Activated B cell treated with CpG ODN at 0.5 μM for 24 hours (primary cell): ENCODE results near the gene KCNJ8. TPM values are rescaled to one million over a fixed set of nuclear protein-coding genes. Genes with fewer than 3 reads are reported as not detected.

Source experiments
- ATAC-seq: fragments of 200-7000 bp; cut with Tn5 transposase; one replicate; pipeline ENCODE4 v1.10.0; 2021; ENCODE audit warnings: low read depth, mild to moderate bottlenecking, moderate library complexity
- CTCF ChIA-PET: fragments of 350-600 bp; sonication (Branson Sonifier 250); formaldehyde crosslinking; loops from one replicate; lab custom pipeline; 2021; ENCODE audit warnings: antibody characterized with exemption; lab: Charles Lee
- POLR2A ChIA-PET: fragments of 350-600 bp; sonication (Branson Sonifier 250); formaldehyde crosslinking; loops from one replicate; lab custom pipeline; 2021; ENCODE audit warnings: antibody characterized with exemption; lab: Charles Lee
- DNase-seq: peaks from one replicate; pipeline ENCODE4 v3.0.0; 2022
- H3K27ac Mint-ChIP-seq: one replicate; pipeline ENCODE4 v1.8.0; 2020; ENCODE audit warnings: mixed read lengths
- H3K27me3 Mint-ChIP-seq: one replicate; pipeline ENCODE4 v1.8.0; 2021; ENCODE audit warnings: mixed read lengths
- H3K36me3 Mint-ChIP-seq: one replicate; pipeline ENCODE4 v1.8.0; 2021; ENCODE audit warnings: low read depth, mixed read lengths
- H3K4me1 Mint-ChIP-seq: one replicate; pipeline ENCODE4 v1.8.0; 2021; ENCODE audit warnings: mixed read lengths
- H3K4me3 Mint-ChIP-seq: one replicate; pipeline ENCODE4 v1.8.0; 2020; ENCODE audit warnings: mild to moderate bottlenecking, mixed read lengths
- H3K9me3 Mint-ChIP-seq: one replicate; pipeline ENCODE4 v1.8.0; 2020; ENCODE audit warnings: mixed read lengths
- intact Hi-C: fragments of 100-400 bp; cut with micrococcal nuclease; formaldehyde crosslinking; loops from one replicate; pipeline ENCODE4 v1.15.1; 2024
- total RNA-seq: library from RNA; stranded (reverse); gene quantifications from 2 replicates; pipeline ENCODE4 v1.2.3, GENCODE V29; 2022
- TF ChIP-seq, protein P1 (sequence below): fragments of 200-600 bp; IDR thresholded peaks from one replicate; pipeline ENCODE4 v1.8.0; 2022; ENCODE audit warnings: antibody characterized with exemption, mild to moderate bottlenecking

The KCNJ8 gene
- not detected in 2 replicates for total RNA-seq

GRCh38 chr12:21774358-21775132 is at the start of gene KCNJ8:
Gene KCNJ8 (minus strand): TSS chr12:21774706. CDS start chr12:21773616, 1,090 bp downstream.
- H3K4me3 Mint-ChIP-seq: no peak within 1 kb of the TSS
- ATAC-seq: no peak
- TF ChIP-seq, protein P1, sequence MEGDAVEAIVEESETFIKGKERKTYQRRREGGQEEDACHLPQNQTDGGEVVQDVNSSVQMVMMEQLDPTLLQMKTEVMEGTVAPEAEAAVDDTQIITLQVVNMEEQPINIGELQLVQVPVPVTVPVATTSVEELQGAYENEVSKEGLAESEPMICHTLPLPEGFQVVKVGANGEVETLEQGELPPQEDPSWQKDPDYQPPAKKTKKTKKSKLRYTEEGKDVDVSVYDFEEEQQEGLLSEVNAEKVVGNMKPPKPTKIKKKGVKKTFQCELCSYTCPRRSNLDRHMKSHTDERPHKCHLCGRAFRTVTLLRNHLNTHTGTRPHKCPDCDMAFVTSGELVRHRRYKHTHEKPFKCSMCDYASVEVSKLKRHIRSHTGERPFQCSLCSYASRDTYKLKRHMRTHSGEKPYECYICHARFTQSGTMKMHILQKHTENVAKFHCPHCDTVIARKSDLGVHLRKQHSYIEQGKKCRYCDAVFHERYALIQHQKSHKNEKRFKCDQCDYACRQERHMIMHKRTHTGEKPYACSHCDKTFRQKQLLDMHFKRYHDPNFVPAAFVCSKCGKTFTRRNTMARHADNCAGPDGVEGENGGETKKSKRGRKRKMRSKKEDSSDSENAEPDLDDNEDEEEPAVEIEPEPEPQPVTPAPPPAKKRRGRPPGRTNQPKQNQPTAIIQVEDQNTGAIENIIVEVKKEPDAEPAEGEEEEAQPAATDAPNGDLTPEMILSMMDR: no peak
- no peak for DNase-seq
- ChIA-PET POLR2A (no interaction called here), CTCF (no interaction called here)
- no peak within 1 kb of the TSS for H3K27ac Mint-ChIP-seq
- H3K4me1 Mint-ChIP-seq: peaks cover 5% of the 10 kb centered on the region
- peaks cover 39% of the 10 kb centered on the region for H3K27me3 Mint-ChIP-seq
- H3K9me3 Mint-ChIP-seq: no peaks in the 10 kb centered on the region
- intact Hi-C loops: no loop called here
- H3K36me3 Mint-ChIP-seq: no peaks in the 10 kb centered on the region

DNA sequence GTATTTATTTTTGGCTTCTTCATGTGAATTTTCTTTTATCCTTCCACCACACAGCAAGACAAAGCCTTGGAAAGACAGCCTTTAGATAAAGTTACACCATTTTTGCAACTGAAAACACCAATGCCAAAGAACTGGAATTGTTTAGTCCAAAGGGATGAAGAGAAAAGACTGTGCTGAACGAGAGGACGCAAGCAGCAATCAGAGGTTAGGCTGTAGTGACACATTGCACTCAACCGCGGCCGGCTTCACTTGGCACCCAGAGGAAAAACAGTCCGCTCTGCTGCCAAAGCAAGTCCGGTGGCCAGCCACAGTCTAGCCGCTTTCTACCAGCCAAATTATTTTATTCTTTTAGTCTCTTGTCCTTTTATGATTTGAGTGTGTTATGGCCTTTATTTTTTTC is 49.1 kb upstream of the KCNJ8 start:
- ATAC-seq (no peak), DNase-seq (no peak)
- H3K4me3 Mint-ChIP-seq: no peak overlapping the region
- H3K36me3 Mint-ChIP-seq: no peaks in the 10 kb centered on the region
- TF ChIP-seq, protein P1: no peak
- ChIA-PET POLR2A (no interaction called here), CTCF (no interaction called here)
- H3K27ac Mint-ChIP-seq: no peak overlapping the region
- intact Hi-C loops: no loop called here
- no peaks in the 10 kb centered on the region for H3K4me1 Mint-ChIP-seq
- H3K27me3 Mint-ChIP-seq: no peaks in the 10 kb centered on the region
- H3K9me3 Mint-ChIP-seq: no peaks in the 10 kb centered on the region

GRCh38 chr12:21819678-21820077 is 45.2 kb upstream of the KCNJ8 start:
- intact Hi-C loops: no loop called here
- TF ChIP-seq, protein P1: no peak
- ChIA-PET POLR2A (no interaction called here), CTCF (no interaction called here)
- DNase-seq (no peak), ATAC-seq (no peak)
- Mint-ChIP-seq H3K27me3 (no peaks in the 10 kb centered on the region), H3K9me3 (no peaks in the 10 kb centered on the region), H3K4me3 (no peak overlapping the region), H3K27ac (no peak overlapping the region), H3K36me3 (no peaks in the 10 kb centered on the region), H3K4me1 (no peaks in the 10 kb centered on the region)

- H3K36me3 Mint-ChIP-seq: no peaks in the 10 kb centered on the region
- TF ChIP-seq, protein P1: no peak
- ATAC-seq: no peak
Observed at GRCh38 chr12:21819236-21819635, 44.7 kb upstream of the KCNJ8 start.

DNA sequence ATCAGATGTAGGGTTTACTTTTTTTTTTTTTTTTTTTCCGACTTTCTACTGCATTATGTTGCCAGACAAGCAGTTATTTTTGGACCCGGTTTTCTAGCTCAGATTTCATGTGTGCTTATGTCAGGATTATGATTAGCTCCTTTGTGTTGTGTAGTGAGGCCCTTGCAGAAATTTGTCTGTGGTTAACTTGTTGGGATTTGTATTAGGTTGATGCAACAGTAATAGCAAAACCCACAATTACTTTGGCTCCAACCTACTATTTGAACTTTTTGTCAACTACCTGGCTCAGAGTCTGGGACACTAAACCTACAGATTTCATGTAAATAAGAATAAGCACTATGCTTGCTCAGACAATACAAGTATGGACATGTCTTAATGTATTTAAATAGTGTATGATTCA is 44.1 kb upstream of the KCNJ8 start:
- POLR2A ChIA-PET: interaction anchor here (0.7 kb wide), 1 partner anchor 75 kb away, joined by 9 read pairs; no protein-coding TSS in a partner anchor

More at GRCh38 chr12:21819236-21819635, 44.7 kb upstream of the KCNJ8 start:
- ChIA-PET CTCF (no interaction called here), POLR2A (no interaction called here)
- Mint-ChIP-seq H3K27ac (no peak overlapping the region), H3K27me3 (no peaks in the 10 kb centered on the region), H3K9me3 (no peaks in the 10 kb centered on the region), H3K4me3 (no peak overlapping the region), H3K4me1 (no peaks in the 10 kb centered on the region)
- intact Hi-C loops: no loop called here
- DNase-seq: no peak

More for the DNA sequence above, 44.1 kb upstream of the KCNJ8 start:
- CTCF ChIA-PET: no interaction called here
- no peaks in the 10 kb centered on the region for H3K9me3 Mint-ChIP-seq
- H3K4me3 Mint-ChIP-seq: no peak overlapping the region
- H3K4me1 Mint-ChIP-seq: no peaks in the 10 kb centered on the region
- intact Hi-C loops: no loop called here
- TF ChIP-seq, protein P1: no peak
- no peaks in the 10 kb centered on the region for H3K27me3 Mint-ChIP-seq
- H3K27ac Mint-ChIP-seq: no peak overlapping the region
- no peak for ATAC-seq
- no peak for DNase-seq
- no peaks in the 10 kb centered on the region for H3K36me3 Mint-ChIP-seq
